ENCODE measurements around the gene COL2A1. TPM values are rescaled to one million over a fixed set of nuclear protein-coding genes. Genes with fewer than 3 reads are reported as not detected.

The COL2A1 gene
- total and polyA plus RNA-seq, 2 donors (not counting 3 experiments of a cell fraction or from before 2014, with no cell fraction given): not detected

DNA sequence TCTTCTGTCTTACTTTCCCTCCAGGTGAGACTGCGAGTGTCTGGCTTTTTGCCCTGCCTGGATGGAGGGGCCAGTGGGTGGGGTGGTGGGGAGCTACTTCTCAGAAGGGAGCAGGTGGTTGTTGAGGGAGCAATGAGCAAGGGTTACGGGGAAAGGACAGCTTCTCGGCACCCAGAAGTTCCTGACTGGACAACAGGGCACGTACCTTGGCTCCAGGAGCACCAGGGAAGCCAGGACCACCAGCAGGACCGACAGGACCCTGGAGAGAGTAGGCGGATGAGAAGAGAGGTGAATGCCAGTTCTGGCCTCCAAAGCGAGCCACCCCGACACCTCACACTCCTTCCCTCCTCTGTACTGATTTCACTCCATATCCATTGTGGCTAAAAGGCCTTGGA is 15.3 kb downstream of the COL2A1 start:
- no peak overlapping the region for H3K9ac ChIP-seq (replicated peaks; ENCODE audit: extremely low read depth, insufficient read depth, low read length)
- H3K4me2 ChIP-seq (ENCODE audit: insufficient read depth, low read length): no peak overlapping the region
- peaks cover 0 to 2% of the 10 kb centered on the region in 2 experiments for H3K27me3 ChIP-seq (ENCODE audit: control insufficient read depth in 2 of 2, insufficient read depth in 2 of 2, low read length in 2 of 2)
- no peaks in the 10 kb centered on the region for H4K20me1 ChIP-seq (replicated peaks; ENCODE audit: control insufficient read depth, extremely low read depth, insufficient read depth, low read length)
- no peak overlapping the region for H3K4me3 ChIP-seq (replicated peaks in 1 of 3; ENCODE audit: insufficient read depth in 1 of 3, low read depth in 1 of 3, low read length in 3 of 3)
- dilution Hi-C loops (cut with MboI; ENCODE audit: extremely low pct_ligation_motif_present, low sequenced_read_pairs) (no loop called here), intact Hi-C loops (cut with micrococcal nuclease) (no loop called here)
- no peak for FAIRE-seq
- no peak for DNase-seq (ENCODE audit: low read depth, low spot score)
- H3K79me2 ChIP-seq (ENCODE audit: control insufficient read depth, insufficient read depth, low read length): no peaks in the 10 kb centered on the region
- no TSS peak for BruUV-seq (replicated peaks)
- ChIA-PET POLR2A (no interaction called here), CTCF (no interaction called here)
- no peak for TF ChIP-seq GATA2 (IDR thresholded peaks at IDR 0.05; ENCODE audit: insufficient read depth, insufficient read length, low read depth, low read length)
- no peak for TF ChIP-seq POLR2AphosphoS5 (IDR thresholded peaks at IDR 0.05; ENCODE audit: insufficient read depth, low read depth, low read length)
- no peak for TF ChIP-seq EZH2 (IDR thresholded peaks at IDR 0.05; ENCODE audit: borderline replicate concordance, low read depth, low read length, severe bottlenecking)
- TF ChIP-seq, protein P1, sequence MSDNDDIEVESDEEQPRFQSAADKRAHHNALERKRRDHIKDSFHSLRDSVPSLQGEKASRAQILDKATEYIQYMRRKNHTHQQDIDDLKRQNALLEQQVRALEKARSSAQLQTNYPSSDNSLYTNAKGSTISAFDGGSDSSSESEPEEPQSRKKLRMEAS (IDR thresholded peaks at IDR 0.05; ENCODE audit: insufficient read depth, insufficient read length): no peak
- no peak for TF ChIP-seq POLR2A (IDR thresholded peaks at IDR 0.05; ENCODE audit: low read depth, low read length)
- TF ChIP-seq JUN (IDR thresholded peaks at IDR 0.05; ENCODE audit: borderline replicate concordance, insufficient read depth, insufficient read length, low read depth): no peak
- TF ChIP-seq FOS (IDR thresholded peaks at IDR 0.05; ENCODE audit: borderline replicate concordance, insufficient read depth, low read length): no peak
- TF ChIP-seq, protein P2, sequence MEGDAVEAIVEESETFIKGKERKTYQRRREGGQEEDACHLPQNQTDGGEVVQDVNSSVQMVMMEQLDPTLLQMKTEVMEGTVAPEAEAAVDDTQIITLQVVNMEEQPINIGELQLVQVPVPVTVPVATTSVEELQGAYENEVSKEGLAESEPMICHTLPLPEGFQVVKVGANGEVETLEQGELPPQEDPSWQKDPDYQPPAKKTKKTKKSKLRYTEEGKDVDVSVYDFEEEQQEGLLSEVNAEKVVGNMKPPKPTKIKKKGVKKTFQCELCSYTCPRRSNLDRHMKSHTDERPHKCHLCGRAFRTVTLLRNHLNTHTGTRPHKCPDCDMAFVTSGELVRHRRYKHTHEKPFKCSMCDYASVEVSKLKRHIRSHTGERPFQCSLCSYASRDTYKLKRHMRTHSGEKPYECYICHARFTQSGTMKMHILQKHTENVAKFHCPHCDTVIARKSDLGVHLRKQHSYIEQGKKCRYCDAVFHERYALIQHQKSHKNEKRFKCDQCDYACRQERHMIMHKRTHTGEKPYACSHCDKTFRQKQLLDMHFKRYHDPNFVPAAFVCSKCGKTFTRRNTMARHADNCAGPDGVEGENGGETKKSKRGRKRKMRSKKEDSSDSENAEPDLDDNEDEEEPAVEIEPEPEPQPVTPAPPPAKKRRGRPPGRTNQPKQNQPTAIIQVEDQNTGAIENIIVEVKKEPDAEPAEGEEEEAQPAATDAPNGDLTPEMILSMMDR (IDR thresholded peaks at IDR 0.05; ENCODE audit: extremely low read depth in 1 of 2, insufficient read depth in 1 of 2, low read depth in 1 of 2, low read length in 2 of 2): no peak
- TF ChIP-seq MYC (IDR thresholded peaks at IDR 0.05; ENCODE audit: low read depth, low read length): no peak
- H3K27ac ChIP-seq (ENCODE audit: insufficient read depth, low read depth, low read length): no peak overlapping the region
- H3K4me1 ChIP-seq (ENCODE audit: control insufficient read depth, extremely low read depth, insufficient read depth, low read length): no peaks in the 10 kb centered on the region
- H3K9me3 ChIP-seq (replicated peaks; ENCODE audit: control insufficient read depth, insufficient read depth, low read length): no peaks in the 10 kb centered on the region
- H2AFZ ChIP-seq (ENCODE audit: low read depth, low read length): no peak overlapping the region
- H3K9me1 ChIP-seq (replicated peaks; ENCODE audit: control insufficient read depth, extremely low read depth, insufficient read depth, low read length): no peaks in the 10 kb centered on the region
- H3K36me3 ChIP-seq (ENCODE audit: control insufficient read depth in 2 of 2, extremely low read depth in 1 of 2, insufficient read depth in 2 of 2, low read length in 2 of 2): no peaks in the 10 kb centered on the region

Data from endothelial cell of umbilical vein (primary cell).